SK-N-SH (cell line): ENCODE results near the gene TAS2R41. TPM values are rescaled to one million over a fixed set of nuclear protein-coding genes. Genes with fewer than 3 reads are reported as not detected.

Experiments
- EP300 ChIP-seq, 2 experiments: IDR thresholded peaks; 2 replicates each; pipeline versions ENCODE4 v1.4.0 to v1.6.1; 2012; ENCODE audit warnings: borderline replicate concordance in 1 of 2, low read depth in 1 of 2, low read length in 1 of 2
- EZH2phosphoT487 ChIP-seq: fragments of 200-600 bp; sonication (generic); IDR thresholded peaks from 2 replicates; pipeline ENCODE4 v1.6.1; 2017; ENCODE audit warnings: low read depth, mixed run types, mild to moderate bottlenecking, antibody characterized with exemption, moderate library complexity, borderline replicate concordance
- FOSL2 ChIP-seq: IDR thresholded peaks from 2 replicates; pipeline ENCODE4 v1.4.0; 2012; ENCODE audit warnings: low read depth, mild to moderate bottlenecking, moderate library complexity, borderline replicate concordance
- FOXM1 ChIP-seq: IDR thresholded peaks from 2 replicates; pipeline ENCODE4 v1.4.0; 2012; ENCODE audit warnings: low read depth, mild to moderate bottlenecking
- IRF3 ChIP-seq: fragments of 150-350 bp; IDR thresholded peaks from 2 replicates; pipeline ENCODE4 v1.6.1; 2016; ENCODE audit warnings: mild to moderate bottlenecking, low read depth, low read length
- MEF2A ChIP-seq: IDR thresholded peaks from 2 replicates; pipeline ENCODE4 v1.4.0; 2012; ENCODE audit warnings: low read depth, borderline replicate concordance
- POLR2AphosphoS5 ChIP-seq: IDR thresholded peaks from 2 replicates; pipeline ENCODE4 v1.6.1; 2012; ENCODE audit warnings: low read depth, low read length
- REST ChIP-seq: IDR thresholded peaks from 2 replicates; pipeline ENCODE4 v1.6.1; 2012; ENCODE audit warnings: mild to moderate bottlenecking, low read depth, low read length, moderate library complexity
- RXRA ChIP-seq: IDR thresholded peaks from 2 replicates; pipeline ENCODE4 v1.4.0; 2012; ENCODE audit warnings: low read depth, mild to moderate bottlenecking, borderline replicate concordance
- TAF1 ChIP-seq: IDR thresholded peaks from 2 replicates; pipeline ENCODE4 v1.6.1; 2012; ENCODE audit warnings: low read depth, mild to moderate bottlenecking, low read length, moderate library complexity, borderline replicate concordance
- TCF12 ChIP-seq: IDR thresholded peaks from 2 replicates; pipeline ENCODE4 v1.4.0; 2012
- YY1 ChIP-seq: IDR thresholded peaks from 2 replicates; pipeline ENCODE4 v1.4.0; 2012; ENCODE audit warnings: low read depth, mild to moderate bottlenecking
- polyA plus RNA-seq, 3 experiments: library from polyadenylated mRNA; depleted of rRNA; stranded (reverse); fragments of >200 nt; gene quantifications; 2 replicates each; pipeline ENCODE4 v1.2.3, GENCODE V29; 2012
- TF ChIP-seq, protein P1 (sequence below): IDR thresholded peaks from 2 replicates; pipeline ENCODE4 v1.4.0; 2012; ENCODE audit warnings: low read depth, borderline replicate concordance
- TF ChIP-seq, protein P2 (sequence below): fragments of 150-350 bp; IDR thresholded peaks from 2 replicates; pipeline ENCODE4 v1.6.1; 2017; ENCODE audit warnings: antibody characterized with exemption, low read length, low read depth, borderline replicate concordance
- TF ChIP-seq, protein P3 (sequence below): IDR thresholded peaks from 2 replicates; pipeline ENCODE4 v1.4.0; 2012; ENCODE audit warnings: low read depth, borderline replicate concordance

TAS2R41 gene
- polyA plus RNA-seq, 1 of the 3 experiments (the other 2 are of a cell fraction) = not detected

DNA sequence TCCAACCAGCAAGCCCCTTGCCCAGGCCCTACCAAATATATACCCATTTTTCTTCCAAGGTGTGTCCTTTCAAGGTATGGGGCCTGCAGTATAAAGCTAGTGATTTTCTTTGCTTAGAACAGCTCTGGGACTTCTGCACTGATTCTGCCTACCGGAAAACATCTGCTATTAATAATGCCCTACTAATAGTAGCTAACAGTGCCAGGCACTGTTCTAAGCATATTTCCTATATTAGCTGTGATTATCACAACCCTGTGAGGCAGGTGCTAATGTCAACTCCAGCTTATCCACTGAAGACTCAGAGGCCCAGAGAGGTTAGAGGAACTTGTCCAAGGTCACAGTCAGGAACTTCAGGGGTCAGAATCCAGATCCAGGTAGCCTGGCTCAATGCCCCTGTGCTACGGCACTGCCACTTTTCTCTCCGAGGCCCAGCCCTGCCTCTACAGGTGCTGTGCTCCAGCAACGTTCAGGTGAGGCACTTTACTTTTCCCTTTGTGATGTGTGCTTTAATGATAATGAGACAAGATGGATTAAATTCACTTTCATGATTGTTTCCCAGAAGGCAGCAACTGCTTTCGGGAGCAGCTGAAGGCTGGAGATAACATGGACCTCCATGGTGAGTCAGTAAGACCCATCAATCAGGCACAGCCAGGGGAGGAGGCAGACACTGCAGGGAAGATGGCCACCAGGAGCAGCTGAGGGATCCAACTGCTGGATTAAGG, 26.7 kb downstream of the TAS2R41 start (continued):
- TF ChIP-seq EP300 (IDR thresholded peaks at IDR 0.05; ENCODE audit: borderline replicate concordance in 1 of 2, low read depth in 1 of 2, low read length in 1 of 2) (0 out of 4 replicates have a peak, but pooled peaks of 1 of the 2 experiments have one; percentile 46), FOSL2 (no peak), RXRA (no peak), MEF2A (no peak), REST (no peak), POLR2AphosphoS5 (peak; percentile 29; the same call in 1 of the 2 replicates), EZH2phosphoT487 (no peak), FOXM1 (no peak), YY1 (peak; percentile 64; the same call in 1 of the 2 replicates), IRF3 (no peak), TAF1 (no peak), TCF12 (peak; percentile 96)
- TF ChIP-seq, protein P1, sequence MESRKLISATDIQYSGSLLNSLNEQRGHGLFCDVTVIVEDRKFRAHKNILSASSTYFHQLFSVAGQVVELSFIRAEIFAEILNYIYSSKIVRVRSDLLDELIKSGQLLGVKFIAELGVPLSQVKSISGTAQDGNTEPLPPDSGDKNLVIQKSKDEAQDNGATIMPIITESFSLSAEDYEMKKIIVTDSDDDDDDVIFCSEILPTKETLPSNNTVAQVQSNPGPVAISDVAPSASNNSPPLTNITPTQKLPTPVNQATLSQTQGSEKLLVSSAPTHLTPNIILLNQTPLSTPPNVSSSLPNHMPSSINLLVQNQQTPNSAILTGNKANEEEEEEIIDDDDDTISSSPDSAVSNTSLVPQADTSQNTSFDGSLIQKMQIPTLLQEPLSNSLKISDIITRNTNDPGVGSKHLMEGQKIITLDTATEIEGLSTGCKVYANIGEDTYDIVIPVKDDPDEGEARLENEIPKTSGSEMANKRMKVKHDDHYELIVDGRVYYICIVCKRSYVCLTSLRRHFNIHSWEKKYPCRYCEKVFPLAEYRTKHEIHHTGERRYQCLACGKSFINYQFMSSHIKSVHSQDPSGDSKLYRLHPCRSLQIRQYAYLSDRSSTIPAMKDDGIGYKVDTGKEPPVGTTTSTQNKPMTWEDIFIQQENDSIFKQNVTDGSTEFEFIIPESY = no peak
- TF ChIP-seq, protein P2, sequence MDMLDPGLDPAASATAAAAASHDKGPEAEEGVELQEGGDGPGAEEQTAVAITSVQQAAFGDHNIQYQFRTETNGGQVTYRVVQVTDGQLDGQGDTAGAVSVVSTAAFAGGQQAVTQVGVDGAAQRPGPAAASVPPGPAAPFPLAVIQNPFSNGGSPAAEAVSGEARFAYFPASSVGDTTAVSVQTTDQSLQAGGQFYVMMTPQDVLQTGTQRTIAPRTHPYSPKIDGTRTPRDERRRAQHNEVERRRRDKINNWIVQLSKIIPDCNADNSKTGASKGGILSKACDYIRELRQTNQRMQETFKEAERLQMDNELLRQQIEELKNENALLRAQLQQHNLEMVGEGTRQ = no peak
- TF ChIP-seq, protein P3, sequence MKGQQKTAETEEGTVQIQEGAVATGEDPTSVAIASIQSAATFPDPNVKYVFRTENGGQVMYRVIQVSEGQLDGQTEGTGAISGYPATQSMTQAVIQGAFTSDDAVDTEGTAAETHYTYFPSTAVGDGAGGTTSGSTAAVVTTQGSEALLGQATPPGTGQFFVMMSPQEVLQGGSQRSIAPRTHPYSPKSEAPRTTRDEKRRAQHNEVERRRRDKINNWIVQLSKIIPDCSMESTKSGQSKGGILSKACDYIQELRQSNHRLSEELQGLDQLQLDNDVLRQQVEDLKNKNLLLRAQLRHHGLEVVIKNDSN = no peak
